T47D (cell line): Measurements from ENCODE around the gene PNMA3.
"Not testable (repeated sequence)": the region's sequence is repeated elsewhere in the genome, so short reads cannot be mapped to it uniquely, and the experiment has no call there.

ENCODE experiments used
- DNase-seq, 2 experiments: peaks; one replicate each; pipeline versions ENCODE4 v3.0.0 to v3.0.0-alpha.2; 2011 to 2012; ENCODE audit warnings: low read depth in 1 of 2, low spot score in 1 of 2
- JUND ChIP-seq: IDR thresholded peaks from 2 replicates; pipeline ENCODE4 v1.6.1; 2012; ENCODE audit warnings: low read depth
- in situ Hi-C: cut with HindIII; loops from 2 replicates; pipeline ENCODE4 v1.10.0; 2016; ENCODE audit warnings: low sequenced_read_pairs, low pct_unique_long_range_greater_than_20kb

The PNMA3 gene

GRCh38 chrX:153102418-153102817 lies 46.1 kb downstream of the PNMA3 start:
- no peak for DNase-seq
- TF ChIP-seq JUND, result no peak
- in situ Hi-C loops, result no loop called here

DNA sequence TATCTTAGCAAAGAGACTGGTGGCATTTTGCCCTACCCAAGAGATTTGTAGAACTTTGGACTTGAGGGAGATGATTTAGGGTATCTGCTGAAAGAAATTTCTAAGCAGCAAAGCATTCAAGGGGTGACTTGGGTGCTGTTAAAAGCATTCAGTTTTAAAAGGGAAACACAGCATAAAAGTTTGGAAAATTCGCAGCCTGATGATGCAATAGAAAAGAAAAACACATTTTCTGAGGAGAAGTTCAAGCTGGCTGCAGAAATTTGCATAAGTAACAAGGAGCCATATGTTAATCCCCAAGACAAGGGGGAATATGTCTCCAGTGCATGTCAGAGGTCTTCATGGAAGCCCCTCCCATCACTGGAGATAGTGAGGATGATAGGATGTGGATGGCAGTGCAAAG lies 48.7 kb downstream of the PNMA3 start:
- DNase-seq, in situ Hi-C loops: not testable (repeated sequence)

- in situ Hi-C loops, DNase-seq: not testable (repeated sequence)
Observed at GRCh38 chrX:153106092-153106801, 50.0 kb downstream of the PNMA3 start.
